GM19351 (cell line): ENCODE data around the gene ZNF609.

Experiments
- ATAC-seq: cut with Tn5 transposase; IDR thresholded peaks from one replicate; pipeline ENCODE4 v1.9.1; 2021; ENCODE audit warnings: mild to moderate bottlenecking, moderate library complexity; ENCODE audit not compliant: unreplicated experiment

Gene ZNF609

GRCh38 chr15:64530918-64531317 lies 70.5 kb downstream of the ZNF609 start:
- no peak for ATAC-seq

GRCh38 chr15:64532521-64533315 lies 72.3 kb downstream of the ZNF609 start:
- no peak for ATAC-seq

GRCh38 chr15:64535460-64536243 lies 75.3 kb downstream of the ZNF609 start:
- no peak for ATAC-seq

GRCh38 chr15:64536244-64536836 lies 76.0 kb downstream of the ZNF609 start:
- ATAC-seq, result no peak

- no peak for ATAC-seq
Observed at GRCh38 chr15:64542091-64542490, 81.7 kb downstream of the ZNF609 start.

- ATAC-seq, result no peak
Observed at GRCh38 chr15:64544450-64544849, 84.1 kb downstream of the ZNF609 start.

GRCh38 chr15:64547275-64547674 lies 86.9 kb downstream of the ZNF609 start:
- no peak for ATAC-seq

GRCh38 chr15:64548235-64548634 lies 87.9 kb downstream of the ZNF609 start:
- ATAC-seq, result no peak

GRCh38 chr15:64549860-64550259 lies 89.5 kb downstream of the ZNF609 start:
- no peak for ATAC-seq

GRCh38 chr15:64552281-64552948 lies 92.0 kb downstream of the ZNF609 start:
- no peak for ATAC-seq

- no peak for ATAC-seq
Observed at GRCh38 chr15:64558460-64559179, 98.2 kb downstream of the ZNF609 start.

- no peak for ATAC-seq
Observed at GRCh38 chr15:64559243-64559642, 98.9 kb downstream of the ZNF609 start.

- no peak for ATAC-seq
Observed at GRCh38 chr15:64560501-64560900, 100.1 kb downstream of the ZNF609 start.

- no peak for ATAC-seq
Observed at GRCh38 chr15:64560998-64561397, 100.6 kb downstream of the ZNF609 start.

- ATAC-seq, result no peak
Observed at GRCh38 chr15:64562003-64562640, 101.7 kb downstream of the ZNF609 start.

- ATAC-seq, result no peak
Observed at GRCh38 chr15:64566102-64566501, 105.7 kb downstream of the ZNF609 start.

- ATAC-seq, result no peak
Observed at GRCh38 chr15:64566629-64567427, 106.5 kb downstream of the ZNF609 start.

- no peak for ATAC-seq
Observed at GRCh38 chr15:64568765-64569164, 108.4 kb downstream of the ZNF609 start.

- no peak for ATAC-seq
Observed at GRCh38 chr15:64571857-64572291, 111.5 kb downstream of the ZNF609 start.
